ENCODE results near the gene VSTM2L.

VSTM2L gene

DNA sequence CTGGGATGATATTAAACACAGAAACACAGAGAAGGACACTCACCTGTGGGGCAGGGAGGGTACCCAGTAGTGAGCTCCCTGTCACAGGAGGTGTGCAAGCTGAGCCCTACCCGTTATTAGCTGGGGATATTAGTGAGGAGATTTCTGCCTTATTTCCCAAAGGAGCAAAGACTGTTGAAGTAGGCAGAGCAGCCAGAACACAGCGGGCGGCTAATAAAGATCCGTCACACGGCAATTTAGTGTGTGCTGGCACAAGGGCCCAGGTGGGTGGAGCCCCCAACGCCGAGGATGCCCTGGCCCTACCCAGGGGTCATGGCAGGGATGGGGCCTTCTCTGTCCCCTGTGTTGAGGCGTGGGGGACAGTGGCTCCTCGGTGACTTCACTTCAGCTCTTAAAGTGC, 8.3 kb downstream of the VSTM2L start:
- H3K9me3 ChIP-seq (ENCODE audit: control extremely low read depth in 1 of 5, control insufficient read depth in 4 of 5, insufficient read depth in 2 of 5, low read depth in 1 of 5, low read length in 4 of 5): no peaks in the 10 kb centered on the region
- no peaks in the 10 kb centered on the region for H3K36me3 ChIP-seq (ENCODE audit: control insufficient read depth in 4 of 4, insufficient read depth in 4 of 4, low read length in 3 of 4)
- H3K4me3 ChIP-seq (ENCODE audit: control insufficient read depth in 1 of 7, extremely low read depth in 1 of 7, insufficient read depth in 4 of 7, low read depth in 2 of 7, low read length in 6 of 7): no peak overlapping the region
- POLR2A ChIA-PET: no interaction called here
- CTCF ChIA-PET: interaction anchor here (0.7 kb wide), 1 partner anchor 35 kb away, joined by 3 read pairs; no protein-coding TSS in a partner anchor
- H3K27ac ChIP-seq (ENCODE audit: insufficient read depth in 1 of 2, low read depth in 1 of 2, low read length in 2 of 2, poor library complexity in 1 of 2, severe bottlenecking in 2 of 2): no peak overlapping the region
- H3K4me1 ChIP-seq (ENCODE audit: control extremely low read depth in 1 of 4, control insufficient read depth in 4 of 4, insufficient read depth in 4 of 4, low read length in 3 of 4): peaks cover 0 to 12% (median 11%) of the 10 kb centered on the region in 4 experiments
- 80% methylated on average over 8 of the region's 9 CpGs for WGBS (ENCODE audit: insufficient coverage)
- H3K27me3 ChIP-seq (replicated peaks in 2 of 5; ENCODE audit: control insufficient read depth in 4 of 5, insufficient read depth in 5 of 5, low read length in 4 of 5): peaks cover 0 to 99% (median 43%) of the 10 kb centered on the region in 5 experiments
- DNase-seq: no peak

DNA sequence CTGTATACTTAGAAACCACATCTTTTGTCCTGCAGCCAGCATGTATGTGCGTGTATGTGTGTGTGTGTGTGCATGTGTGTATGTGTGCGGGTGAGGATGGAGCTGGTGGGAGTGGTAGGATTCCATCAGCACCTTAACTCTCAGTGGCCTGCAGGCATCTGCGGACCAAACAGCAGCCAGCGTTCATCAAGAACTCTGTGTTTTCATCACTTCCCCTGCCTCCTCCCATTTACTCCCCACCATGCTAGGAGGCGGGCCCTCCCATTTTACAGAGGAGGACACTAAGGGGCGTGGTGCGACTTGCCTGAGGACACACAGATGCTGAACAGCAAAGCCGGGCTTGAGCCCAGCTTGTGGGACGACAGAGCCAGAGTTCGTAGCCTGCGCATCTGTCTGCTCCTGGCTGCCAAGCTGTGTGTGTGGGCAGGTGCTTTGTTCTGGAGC, 8.9 kb downstream of the VSTM2L start:
- peaks cover 0 to 12% (median 11%) of the 10 kb centered on the region in 4 experiments for H3K4me1 ChIP-seq (ENCODE audit: control extremely low read depth in 1 of 4, control insufficient read depth in 4 of 4, insufficient read depth in 4 of 4, low read length in 3 of 4)
- 69% methylated on average over 4 of the region's 11 CpGs for WGBS (ENCODE audit: insufficient coverage)
- H3K4me3 ChIP-seq (ENCODE audit: control insufficient read depth in 1 of 7, extremely low read depth in 1 of 7, insufficient read depth in 4 of 7, low read depth in 2 of 7, low read length in 6 of 7): no peak overlapping the region
- peaks cover 0 to 99% (median 37%) of the 10 kb centered on the region in 5 experiments for H3K27me3 ChIP-seq (replicated peaks in 2 of 5; ENCODE audit: control insufficient read depth in 4 of 5, insufficient read depth in 5 of 5, low read length in 4 of 5)
- no peaks in the 10 kb centered on the region for H3K36me3 ChIP-seq (ENCODE audit: control insufficient read depth in 4 of 4, insufficient read depth in 4 of 4, low read length in 3 of 4)
- ChIA-PET POLR2A (no interaction called here), CTCF (no interaction called here)
- no peak overlapping the region for H3K27ac ChIP-seq (ENCODE audit: insufficient read depth in 1 of 2, low read depth in 1 of 2, low read length in 2 of 2, poor library complexity in 1 of 2, severe bottlenecking in 2 of 2)
- no peaks in the 10 kb centered on the region for H3K9me3 ChIP-seq (ENCODE audit: control extremely low read depth in 1 of 5, control insufficient read depth in 4 of 5, insufficient read depth in 2 of 5, low read depth in 1 of 5, low read length in 4 of 5)
- DNase-seq: no peak

DNA sequence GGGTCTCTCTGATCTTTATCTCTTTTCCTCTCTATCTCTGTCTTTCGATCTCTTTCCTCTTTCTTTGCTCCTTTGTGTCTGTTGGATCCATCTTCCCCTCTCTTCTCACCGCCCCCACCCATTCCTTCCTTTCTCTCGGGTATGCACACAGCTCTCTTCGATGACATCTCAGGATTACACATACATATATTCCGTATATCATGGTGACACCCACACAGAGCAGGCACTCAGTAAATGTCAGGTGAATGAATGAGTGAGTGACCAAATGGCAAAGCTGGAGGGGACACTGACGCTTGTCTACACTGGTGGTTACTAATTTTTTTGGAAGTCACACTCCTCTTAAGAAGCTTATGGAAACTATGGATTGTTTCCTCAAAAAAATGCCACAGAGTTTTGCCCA, 9.9 kb downstream of the VSTM2L start:
- DNase-seq: no peak
- CTCF ChIA-PET: interaction anchor here (0.9 kb wide), 1 partner anchor 12 kb away, joined by 3 read pairs; no protein-coding TSS in a partner anchor
- Histone ChIP-seq H3K36me3 (ENCODE audit: control insufficient read depth in 4 of 4, insufficient read depth in 4 of 4, low read length in 3 of 4) (no peaks in the 10 kb centered on the region), H3K27ac (ENCODE audit: insufficient read depth in 1 of 2, low read depth in 1 of 2, low read length in 2 of 2, poor library complexity in 1 of 2, severe bottlenecking in 2 of 2) (no peak overlapping the region), H3K4me1 (ENCODE audit: control extremely low read depth in 1 of 4, control insufficient read depth in 4 of 4, insufficient read depth in 4 of 4, low read length in 3 of 4) (peaks cover 0 to 18% (median 16%) of the 10 kb centered on the region in 4 experiments), H3K4me3 (ENCODE audit: control insufficient read depth in 1 of 7, extremely low read depth in 1 of 7, insufficient read depth in 4 of 7, low read depth in 2 of 7, low read length in 6 of 7) (no peak overlapping the region), H3K9me3 (ENCODE audit: control extremely low read depth in 1 of 5, control insufficient read depth in 4 of 5, insufficient read depth in 2 of 5, low read depth in 1 of 5, low read length in 4 of 5) (no peaks in the 10 kb centered on the region), H3K27me3 (replicated peaks in 2 of 5; ENCODE audit: control insufficient read depth in 4 of 5, insufficient read depth in 5 of 5, low read length in 4 of 5) (peaks cover 0 to 99% (median 32%) of the 10 kb centered on the region in 5 experiments)
- WGBS (ENCODE audit: insufficient coverage): 52% methylated on average over 2 of the region's 6 CpGs
- POLR2A ChIA-PET: interaction anchor here (0.6 kb wide), 1 partner anchor 661 kb away, joined by 3 read pairs; no protein-coding TSS in a partner anchor

DNA sequence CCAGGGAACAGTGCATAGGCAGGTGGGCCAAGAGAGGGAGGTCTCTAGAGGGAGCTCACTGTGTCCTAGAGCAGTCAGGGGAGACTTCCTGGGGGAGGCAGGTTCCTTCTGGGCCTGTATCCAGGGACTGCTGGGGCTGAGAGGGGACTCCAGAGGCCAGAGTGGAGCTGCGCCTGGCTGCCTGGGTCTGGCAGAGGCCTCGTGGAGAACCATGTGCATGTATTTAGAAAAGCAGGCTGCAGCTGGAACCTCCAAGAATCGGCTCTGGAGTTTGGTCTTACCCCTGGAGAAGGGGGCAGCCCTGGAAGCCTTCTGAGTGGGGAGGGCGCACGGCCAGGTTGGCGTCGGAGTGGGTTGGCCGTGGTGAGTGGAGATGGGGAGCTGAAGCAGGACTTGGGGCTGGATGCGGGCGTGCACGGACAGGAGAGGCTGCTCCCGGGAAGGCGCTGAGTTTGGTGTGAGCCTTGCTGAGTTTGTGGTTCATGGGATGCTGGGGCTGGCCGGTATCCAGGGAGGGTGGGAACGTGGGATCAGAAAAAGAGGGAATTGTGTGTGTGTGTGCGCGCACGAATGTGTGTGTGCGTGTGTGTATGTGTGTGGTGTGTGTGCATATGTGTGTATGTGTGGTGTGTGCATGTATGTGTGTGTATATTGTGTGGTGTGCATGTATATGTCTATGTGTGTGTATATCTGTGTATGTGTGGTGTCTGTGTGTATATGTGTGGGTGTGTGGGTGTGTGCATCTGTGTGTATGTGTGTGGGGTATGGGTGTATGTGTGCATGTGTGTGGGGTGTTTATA, 10.8 kb downstream of the VSTM2L start:
- 91% methylated on average over 13 of the region's 19 CpGs for WGBS (ENCODE audit: insufficient coverage)
- no peak for DNase-seq
- Histone ChIP-seq H3K36me3 (ENCODE audit: control insufficient read depth in 4 of 4, insufficient read depth in 4 of 4, low read length in 3 of 4) (no peaks in the 10 kb centered on the region), H3K4me3 (ENCODE audit: control insufficient read depth in 1 of 7, extremely low read depth in 1 of 7, insufficient read depth in 4 of 7, low read depth in 2 of 7, low read length in 6 of 7) (no peak overlapping the region), H3K27ac (ENCODE audit: insufficient read depth in 1 of 2, low read depth in 1 of 2, low read length in 2 of 2, poor library complexity in 1 of 2, severe bottlenecking in 2 of 2) (no peak overlapping the region), H3K4me1 (ENCODE audit: control extremely low read depth in 1 of 4, control insufficient read depth in 4 of 4, insufficient read depth in 4 of 4, low read length in 3 of 4) (peaks cover 0 to 18% (median 16%) of the 10 kb centered on the region in 4 experiments), H3K9me3 (ENCODE audit: control extremely low read depth in 1 of 5, control insufficient read depth in 4 of 5, insufficient read depth in 2 of 5, low read depth in 1 of 5, low read length in 4 of 5) (no peaks in the 10 kb centered on the region), H3K27me3 (replicated peaks in 2 of 5; ENCODE audit: control insufficient read depth in 4 of 5, insufficient read depth in 5 of 5, low read length in 4 of 5) (peaks cover 0 to 100% (median 35%) of the 10 kb centered on the region in 5 experiments)
- CTCF ChIA-PET: interaction anchor here (0.9 kb wide), 1 partner anchor 11 kb away, joined by 3 read pairs; no protein-coding TSS in a partner anchor
- POLR2A ChIA-PET: interaction anchor here (0.6 kb wide), 1 partner anchor 662 kb away, joined by 3 read pairs; no protein-coding TSS in a partner anchor

DNA sequence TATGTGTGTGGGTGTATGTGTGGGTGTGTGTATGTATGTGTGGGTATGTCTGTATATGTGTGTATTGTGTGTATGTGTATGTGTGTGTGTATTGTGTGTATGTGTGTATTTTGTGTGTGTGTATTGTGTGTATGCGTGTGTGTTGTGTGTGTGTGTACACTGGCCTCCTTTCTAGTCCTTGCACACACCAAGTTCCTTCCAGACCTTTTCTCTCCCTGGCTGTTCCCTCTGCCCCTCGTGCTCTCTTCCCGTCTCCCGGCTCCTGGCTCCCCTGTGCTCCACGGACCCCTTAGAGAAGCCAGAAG, 11.4 kb downstream of the VSTM2L start:
- Histone ChIP-seq H3K4me1 (ENCODE audit: control extremely low read depth in 1 of 4, control insufficient read depth in 4 of 4, insufficient read depth in 4 of 4, low read length in 3 of 4) (peaks cover 0 to 18% (median 16%) of the 10 kb centered on the region in 4 experiments), H3K4me3 (ENCODE audit: control insufficient read depth in 1 of 7, extremely low read depth in 1 of 7, insufficient read depth in 4 of 7, low read depth in 2 of 7, low read length in 6 of 7) (peak overlapping the region in 2 of 7 experiments; percentile 10 to 65), H3K27me3 (replicated peaks in 2 of 5; ENCODE audit: control insufficient read depth in 4 of 5, insufficient read depth in 5 of 5, low read length in 4 of 5) (peaks cover 0 to 100% (median 30%) of the 10 kb centered on the region in 5 experiments), H3K27ac (ENCODE audit: insufficient read depth in 1 of 2, low read depth in 1 of 2, low read length in 2 of 2, poor library complexity in 1 of 2, severe bottlenecking in 2 of 2) (no peak overlapping the region), H3K9me3 (ENCODE audit: control extremely low read depth in 1 of 5, control insufficient read depth in 4 of 5, insufficient read depth in 2 of 5, low read depth in 1 of 5, low read length in 4 of 5) (no peaks in the 10 kb centered on the region), H3K36me3 (ENCODE audit: control insufficient read depth in 4 of 4, insufficient read depth in 4 of 4, low read length in 3 of 4) (no peaks in the 10 kb centered on the region)
- CTCF ChIA-PET: no interaction called here
- POLR2A ChIA-PET: no interaction called here
- DNase-seq: no peak
- no CpG with 5 or more reads among the region's 5 CpGs for WGBS (ENCODE audit: insufficient coverage)

DNA sequence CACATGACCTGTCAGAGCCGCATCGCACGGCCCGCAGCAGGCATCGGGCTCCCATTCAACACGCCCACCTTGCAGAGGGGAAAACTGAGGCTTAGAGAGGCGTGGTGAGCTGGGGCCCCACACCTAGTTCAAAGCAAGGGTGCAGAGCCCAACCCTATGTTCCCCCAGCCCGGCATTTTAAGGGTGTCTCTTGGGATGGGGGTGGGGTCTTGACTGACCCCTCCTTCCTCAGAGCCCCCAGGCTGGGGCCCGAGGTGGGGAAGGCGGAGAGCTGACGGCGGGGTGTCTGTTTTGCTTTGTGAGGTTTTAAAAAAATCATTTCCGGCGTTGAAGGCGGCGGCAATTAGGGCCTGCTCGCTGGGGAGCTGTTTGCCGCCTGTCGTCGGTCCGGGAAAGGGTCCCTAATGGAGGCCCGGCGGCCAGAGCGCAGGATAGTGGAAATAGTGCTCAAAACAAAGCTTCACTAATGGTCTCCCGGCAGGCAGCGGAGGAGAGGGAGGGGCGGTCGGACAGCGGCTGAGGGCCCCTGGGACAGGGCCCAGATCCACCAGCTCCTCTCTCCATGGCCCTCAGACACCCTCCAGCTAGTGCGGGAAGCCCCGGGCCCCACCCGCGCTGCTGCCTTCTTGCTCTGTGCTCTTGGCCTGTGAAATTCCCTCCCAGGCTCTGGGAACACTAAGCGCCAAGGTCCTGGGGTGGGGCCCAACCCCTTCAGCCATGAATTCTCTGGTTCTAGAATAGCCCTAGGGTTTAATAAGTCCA, 11.9 kb downstream of the VSTM2L start:
- Histone ChIP-seq H3K36me3 (ENCODE audit: control insufficient read depth in 4 of 4, insufficient read depth in 4 of 4, low read length in 3 of 4) (no peaks in the 10 kb centered on the region), H3K4me1 (ENCODE audit: control extremely low read depth in 1 of 4, control insufficient read depth in 4 of 4, insufficient read depth in 4 of 4, low read length in 3 of 4) (peaks cover 0 to 18% (median 16%) of the 10 kb centered on the region in 4 experiments), H3K27ac (ENCODE audit: insufficient read depth in 1 of 2, low read depth in 1 of 2, low read length in 2 of 2, poor library complexity in 1 of 2, severe bottlenecking in 2 of 2) (no peak overlapping the region), H3K27me3 (replicated peaks in 2 of 5; ENCODE audit: control insufficient read depth in 4 of 5, insufficient read depth in 5 of 5, low read length in 4 of 5) (peaks cover 0 to 96% (median 28%) of the 10 kb centered on the region in 5 experiments), H3K9me3 (ENCODE audit: control extremely low read depth in 1 of 5, control insufficient read depth in 4 of 5, insufficient read depth in 2 of 5, low read depth in 1 of 5, low read length in 4 of 5) (no peaks in the 10 kb centered on the region), H3K4me3 (ENCODE audit: control insufficient read depth in 1 of 7, extremely low read depth in 1 of 7, insufficient read depth in 4 of 7, low read depth in 2 of 7, low read length in 6 of 7) (peak overlapping the region in 5 of 7 experiments; percentile 10 to 65 (median 48))
- ChIA-PET CTCF (no interaction called here), POLR2A (no interaction called here)
- peak in 2 of 3 donors; percentile 50 to 63 for DNase-seq
- whole genome bisulfite sequencing (ENCODE audit: insufficient coverage): 9% methylated on average over 31 of the region's 34 CpGs

Data from common myeloid progenitor, CD34-positive (primary cell).